SK-N-MC (cell line): ENCODE data around the gene WDR7.

Experiments used
- DNase-seq: peaks from one replicate; pipeline ENCODE4 v3.0.0-alpha.2; 2011; ENCODE audit warnings: low read depth, low spot score
- H3K27ac ChIP-seq: fragments of 200-600 bp; sonication (generic); 2 replicates; pipeline ENCODE4 v1.5.1; 2016; ENCODE audit warnings: mixed run types
- H3K36me3 ChIP-seq: fragments of 200-600 bp; sonication (generic); 2 replicates; pipeline ENCODE4 v1.6.1; 2017; ENCODE audit warnings: antibody characterized with exemption, low read length, mixed read lengths; ENCODE audit not compliant: insufficient read depth
- H3K4me3 ChIP-seq: fragments of 200-600 bp; sonication (generic); 2 replicates; pipeline ENCODE4 v1.5.1; 2016
- H3K9ac ChIP-seq: fragments of 200-600 bp; sonication (generic); 2 replicates; pipeline ENCODE4 v1.8.0; 2017; ENCODE audit warnings: mixed run types, mixed read lengths; ENCODE audit not compliant: insufficient read length
- H3K9me3 ChIP-seq: fragments of 200-600 bp; sonication (generic); 2 replicates; pipeline ENCODE4 v1.6.1; 2017; ENCODE audit warnings: low read depth, mild to moderate bottlenecking, antibody characterized with exemption, low read length, moderate library complexity, mixed read lengths
- EZH2 ChIP-seq: fragments of 200-600 bp; sonication (generic); IDR thresholded peaks from one replicate; pipeline ENCODE4 v1.6.1; 2017; ENCODE audit warnings: antibody characterized with exemption
- FOXP2 ChIP-seq: optimal IDR thresholded peaks from 2 replicates; pipeline ENCODE3; 2011; ENCODE audit warnings: mild to moderate bottlenecking, moderate library complexity; ENCODE audit not compliant: insufficient read depth; ENCODE audit errors: extremely low read length, control extremely low read depth
- POLR2AphosphoS5 ChIP-seq: IDR thresholded peaks from 2 replicates; pipeline ENCODE4 v1.6.1; 2012; ENCODE audit warnings: mild to moderate bottlenecking, low read depth, low read length, borderline replicate concordance

Gene WDR7

GRCh38 chr18:56902653-56903052 lies 251.5 kb downstream of the WDR7 start:
- no peak overlapping the region for H3K4me3 ChIP-seq
- TF ChIP-seq FOXP2 (no peak), EZH2 (no peak), POLR2AphosphoS5 (no peak)
- no peaks in the 10 kb centered on the region for H3K9me3 ChIP-seq
- H3K9ac ChIP-seq: no peak overlapping the region
- no peak for DNase-seq
- H3K27ac ChIP-seq: no peak overlapping the region
- H3K36me3 ChIP-seq: no peaks in the 10 kb centered on the region

- Histone ChIP-seq H3K27ac (no peak overlapping the region), H3K36me3 (no peaks in the 10 kb centered on the region), H3K4me3 (no peak overlapping the region), H3K9ac (no peak overlapping the region), H3K9me3 (no peaks in the 10 kb centered on the region)
- DNase-seq: no peak
- TF ChIP-seq FOXP2 (no peak), EZH2 (no peak), POLR2AphosphoS5 (no peak)
These were observed 252.5 kb downstream of the WDR7 start for GRCh38 chr18:56903686-56904085.

DNA sequence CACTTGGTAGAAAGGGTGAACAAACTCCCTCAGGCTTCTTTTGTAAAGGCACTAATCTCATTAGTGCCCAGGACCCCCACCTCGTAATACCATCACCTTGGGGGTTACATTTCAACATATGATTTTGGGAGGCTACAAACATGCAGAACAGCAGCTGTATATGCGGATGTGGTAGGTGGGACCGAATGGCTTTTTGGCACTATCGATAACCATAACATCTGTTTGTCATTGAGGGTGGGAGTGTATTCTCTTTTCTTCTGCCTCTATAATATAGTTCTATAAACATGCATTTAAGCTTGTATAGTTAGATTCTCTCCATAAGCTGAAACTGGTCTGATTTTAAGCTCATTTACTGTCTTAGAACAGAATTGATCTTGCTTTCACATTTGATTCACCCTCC lies 256.6 kb downstream of the WDR7 start:
- no peak for DNase-seq
- Histone ChIP-seq H3K9ac (no peak overlapping the region), H3K4me3 (no peak overlapping the region), H3K9me3 (no peaks in the 10 kb centered on the region), H3K27ac (no peak overlapping the region), H3K36me3 (no peaks in the 10 kb centered on the region)
- no peak for TF ChIP-seq EZH2
- TF ChIP-seq POLR2AphosphoS5: no peak

DNA sequence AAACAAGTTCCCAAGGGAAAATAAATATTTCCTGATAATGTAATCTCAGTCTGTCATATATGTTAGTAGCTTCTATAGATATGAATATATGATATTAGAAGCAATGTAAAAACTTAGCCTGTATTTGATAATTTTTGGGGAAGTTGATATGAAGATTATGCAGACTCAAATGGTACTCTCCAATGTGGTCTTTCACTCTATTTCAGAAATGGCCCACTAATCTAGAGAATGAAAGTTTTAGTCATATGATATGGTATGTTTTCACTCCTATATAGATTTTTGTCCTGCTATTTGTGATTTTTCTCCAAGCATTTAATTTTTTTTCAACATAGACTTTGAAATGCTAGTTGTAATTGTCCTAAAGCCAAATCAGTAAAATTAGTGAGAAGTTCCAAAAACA lies 259.1 kb downstream of the WDR7 start:
- DNase-seq: no peak
- no peak overlapping the region for H3K9ac ChIP-seq
- H3K36me3 ChIP-seq: no peaks in the 10 kb centered on the region
- no peaks in the 10 kb centered on the region for H3K9me3 ChIP-seq
- no peak for TF ChIP-seq EZH2
- no peak for TF ChIP-seq POLR2AphosphoS5
- TF ChIP-seq FOXP2: no peak
- H3K27ac ChIP-seq: no peak overlapping the region
- H3K4me3 ChIP-seq: no peak overlapping the region

GRCh38 chr18:56910967-56911366 lies 259.8 kb downstream of the WDR7 start:
- Histone ChIP-seq H3K36me3 (no peaks in the 10 kb centered on the region), H3K27ac (no peak overlapping the region), H3K9ac (no peak overlapping the region), H3K4me3 (no peak overlapping the region), H3K9me3 (no peaks in the 10 kb centered on the region)
- DNase-seq: no peak
- TF ChIP-seq POLR2AphosphoS5 (no peak), FOXP2 (no peak), EZH2 (no peak)

- no peak for DNase-seq
- TF ChIP-seq FOXP2 (no peak), POLR2AphosphoS5 (no peak), EZH2 (no peak)
- no peak overlapping the region for H3K27ac ChIP-seq
- no peaks in the 10 kb centered on the region for H3K9me3 ChIP-seq
- H3K9ac ChIP-seq: no peak overlapping the region
- no peak overlapping the region for H3K4me3 ChIP-seq
- H3K36me3 ChIP-seq: no peaks in the 10 kb centered on the region
These were observed 262.8 kb downstream of the WDR7 start for GRCh38 chr18:56913941-56914340.

DNA sequence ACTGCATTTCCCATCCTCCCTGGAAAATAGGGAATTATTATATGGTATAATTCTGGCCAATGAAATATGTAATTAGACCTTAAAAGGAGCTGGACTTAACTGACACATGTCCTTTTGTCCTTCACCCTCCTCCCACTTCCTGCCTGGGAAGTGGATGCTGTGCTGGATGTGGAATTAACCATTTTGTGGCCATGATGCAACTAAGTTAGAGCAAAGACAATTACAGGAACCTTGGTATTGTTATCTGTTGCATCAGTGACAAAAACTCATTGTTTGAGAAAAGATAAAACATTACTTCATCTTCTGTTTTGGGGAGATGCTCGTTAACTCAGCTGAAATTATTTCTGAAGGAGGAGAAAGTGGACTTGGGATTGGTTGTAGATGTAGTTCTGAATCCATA lies 268.0 kb downstream of the WDR7 start:
- Histone ChIP-seq H3K27ac (no peak overlapping the region), H3K9ac (no peak overlapping the region), H3K9me3 (no peaks in the 10 kb centered on the region), H3K36me3 (no peaks in the 10 kb centered on the region), H3K4me3 (no peak overlapping the region)
- no peak for DNase-seq
- TF ChIP-seq POLR2AphosphoS5 (no peak), FOXP2 (no peak), EZH2 (no peak)

DNA sequence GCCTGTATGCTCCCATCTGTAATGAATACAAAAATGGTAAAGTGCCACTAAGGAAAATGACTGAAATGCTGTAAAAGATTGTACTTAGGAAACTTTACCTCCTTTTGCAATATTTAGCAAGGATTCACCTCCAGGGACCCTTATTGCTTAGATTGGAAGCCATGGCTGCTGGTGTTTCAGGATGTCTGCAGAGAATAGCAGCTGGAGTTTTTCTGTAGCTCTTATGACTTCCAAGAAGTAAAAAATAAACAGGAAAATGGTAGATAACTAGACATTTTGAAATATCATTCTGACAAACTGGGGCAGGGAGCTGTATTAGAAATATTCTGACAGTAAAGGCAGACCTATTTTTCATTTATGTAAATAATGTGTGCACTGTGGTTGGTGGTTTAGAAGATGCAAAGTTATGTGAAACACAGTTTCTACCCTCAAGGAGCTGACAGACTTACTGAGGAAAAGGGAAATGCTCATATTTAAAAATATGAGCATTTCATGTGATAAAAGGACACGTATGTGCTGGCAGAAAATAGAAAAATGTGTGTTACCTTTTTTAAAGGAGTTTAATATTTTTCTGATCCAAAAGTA lies 270.8 kb downstream of the WDR7 start:
- H3K9me3 ChIP-seq: no peaks in the 10 kb centered on the region
- TF ChIP-seq POLR2AphosphoS5: no peak
- TF ChIP-seq FOXP2: no peak
- TF ChIP-seq EZH2: no peak
- DNase-seq: no peak
- H3K4me3 ChIP-seq: no peak overlapping the region
- H3K9ac ChIP-seq: no peak overlapping the region
- no peaks in the 10 kb centered on the region for H3K36me3 ChIP-seq
- H3K27ac ChIP-seq: no peak overlapping the region

GRCh38 chr18:56926734-56927133 lies 275.6 kb downstream of the WDR7 start:
- no peak overlapping the region for H3K27ac ChIP-seq
- no peak overlapping the region for H3K4me3 ChIP-seq
- no peak overlapping the region for H3K9ac ChIP-seq
- TF ChIP-seq EZH2: no peak
- TF ChIP-seq FOXP2: no peak
- no peak for TF ChIP-seq POLR2AphosphoS5
- H3K9me3 ChIP-seq: no peaks in the 10 kb centered on the region
- no peak for DNase-seq
- no peaks in the 10 kb centered on the region for H3K36me3 ChIP-seq
